GM19397 (cell line): ENCODE measurements around the gene IFIT2.

ENCODE experiments used
- ATAC-seq: cut with Tn5 transposase; IDR thresholded peaks from one replicate; pipeline ENCODE4 v1.9.1; 2021; ENCODE audit warnings: mild to moderate bottlenecking, moderate library complexity; ENCODE audit not compliant: unreplicated experiment

IFIT2 gene

GRCh38 chr10:89337484-89337883, 35.6 kb downstream of the IFIT2 start:
- ATAC-seq, result no peak

- ATAC-seq, result no peak
These were observed 36.9 kb downstream of the IFIT2 start for GRCh38 chr10:89338713-89339112.

GRCh38 chr10:89339875-89340274, 38.0 kb downstream of the IFIT2 start:
- no peak for ATAC-seq

- ATAC-seq, result no peak
These were observed 39.8 kb downstream of the IFIT2 start for GRCh38 chr10:89341649-89342048.

- no peak for ATAC-seq
These were observed 40.5 kb downstream of the IFIT2 start for GRCh38 chr10:89342206-89342958.

GRCh38 chr10:89343089-89343767, 41.4 kb downstream of the IFIT2 start:
- no peak for ATAC-seq

- ATAC-seq, result no peak
These were observed 42.3 kb downstream of the IFIT2 start for GRCh38 chr10:89344156-89344555.

- no peak for ATAC-seq
These were observed 43.6 kb downstream of the IFIT2 start for GRCh38 chr10:89345367-89346000.

- ATAC-seq, result no peak
These were observed 44.8 kb downstream of the IFIT2 start for GRCh38 chr10:89346405-89347254.

GRCh38 chr10:89347701-89348457, 46.0 kb downstream of the IFIT2 start:
- ATAC-seq, result no peak

- no peak for ATAC-seq
These were observed 46.6 kb downstream of the IFIT2 start for GRCh38 chr10:89348481-89348880.

GRCh38 chr10:89348975-89349374, 47.1 kb downstream of the IFIT2 start:
- ATAC-seq, result no peak

- ATAC-seq, result peak; percentile 40
These were observed 48.9 kb downstream of the IFIT2 start for GRCh38 chr10:89350631-89351315.

GRCh38 chr10:89351412-89351779, 49.5 kb downstream of the IFIT2 start:
- peak; percentile 63 for ATAC-seq

- no peak for ATAC-seq
These were observed 50.1 kb downstream of the IFIT2 start for GRCh38 chr10:89351780-89352597.

GRCh38 chr10:89352802-89353201, 51.0 kb downstream of the IFIT2 start:
- ATAC-seq, result no peak

GRCh38 chr10:89355394-89355931, 53.6 kb downstream of the IFIT2 start:
- ATAC-seq, result no peak

GRCh38 chr10:89357096-89357495, 55.2 kb downstream of the IFIT2 start:
- ATAC-seq, result no peak

- no peak for ATAC-seq
These were observed 56.1 kb downstream of the IFIT2 start for GRCh38 chr10:89357975-89358374.
